ENCODE data around the gene RNF121.

The RNF121 gene

GRCh38 chr11:71935338-71935925 is 6.6 kb downstream of the RNF121 start:
- DNase-seq: no peak

- no peak for DNase-seq
These were observed 8.0 kb downstream of the RNF121 start for GRCh38 chr11:71936825-71937224.

- peak in 1 of 14 donors; percentile 1 for DNase-seq
These were observed 9.0 kb downstream of the RNF121 start for GRCh38 chr11:71937826-71938225.

GRCh38 chr11:71940561-71941219 is 11.8 kb downstream of the RNF121 start:
- no peak for DNase-seq

GRCh38 chr11:71946144-71946571 is 17.3 kb downstream of the RNF121 start:
- DNase-seq: no peak

- DNase-seq: no peak
These were observed 18.7 kb downstream of the RNF121 start for GRCh38 chr11:71947498-71947897.

GRCh38 chr11:71948314-71949027 is 19.6 kb downstream of the RNF121 start:
- DNase-seq: no peak

- no peak for DNase-seq
These were observed 20.2 kb downstream of the RNF121 start for GRCh38 chr11:71949034-71949433.

GRCh38 chr11:71951741-71952310 is 23.0 kb downstream of the RNF121 start:
- DNase-seq: no peak

GRCh38 chr11:71955898-71956456 is 27.1 kb downstream of the RNF121 start:
- no peak for DNase-seq

- DNase-seq: no peak
These were observed 33.7 kb downstream of the RNF121 start for GRCh38 chr11:71962428-71963038.

- DNase-seq: no peak
These were observed 34.6 kb downstream of the RNF121 start for GRCh38 chr11:71963468-71963867.

- no peak for DNase-seq
These were observed 35.8 kb downstream of the RNF121 start for GRCh38 chr11:71964641-71965040.

GRCh38 chr11:71971680-71972079 is 42.8 kb downstream of the RNF121 start:
- no peak for DNase-seq

- DNase-seq: no peak
These were observed 47.7 kb downstream of the RNF121 start for GRCh38 chr11:71976551-71976950.

GRCh38 chr11:71977090-71977489 is 48.2 kb downstream of the RNF121 start:
- no peak for DNase-seq

- peak in 7 of 14 donors; percentile 7 to 43 (median 26) for DNase-seq
These were observed 49.0 kb downstream of the RNF121 start for GRCh38 chr11:71977743-71978418.

- DNase-seq: no peak
These were observed 50.2 kb downstream of the RNF121 start for GRCh38 chr11:71979094-71979493.

GRCh38 chr11:71979602-71980001 is 50.8 kb downstream of the RNF121 start:
- no peak for DNase-seq

GRCh38 chr11:71986131-71986530 is 57.3 kb downstream of the RNF121 start:
- no peak for DNase-seq

- DNase-seq: no peak
These were observed 58.7 kb downstream of the RNF121 start for GRCh38 chr11:71987521-71987920.

GRCh38 chr11:71988050-71988449 is 59.2 kb downstream of the RNF121 start:
- DNase-seq: no peak
